ENCODE results near the gene UTY.

DNA sequence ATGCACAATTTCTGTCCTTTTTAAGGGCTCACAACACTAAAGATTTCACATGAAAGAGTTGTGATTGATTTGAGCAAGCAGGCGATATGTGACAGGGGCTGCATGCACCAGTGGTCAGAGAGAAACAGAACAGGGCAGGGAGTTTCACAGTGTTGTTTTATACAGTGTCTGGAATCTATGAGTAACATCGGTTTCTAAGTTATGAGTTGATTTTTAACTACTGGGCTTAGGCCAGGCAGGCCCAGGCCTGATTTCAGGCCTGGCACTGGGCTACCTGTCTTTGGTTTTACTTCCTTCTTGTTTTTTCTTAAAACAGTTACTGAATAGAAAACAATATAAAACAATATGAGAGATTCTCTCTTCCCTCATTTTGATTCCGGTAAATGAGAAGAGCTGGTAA, 13.9 kb upstream of the UTY start:
- TF ChIP-seq CTCF (IDR thresholded peaks at IDR 0.05) (no peak), POLR2A (IDR thresholded peaks at IDR 0.05) (no peak)
